ENCODE results near the gene ATP2B2. TPM values are rescaled to one million over a fixed set of nuclear protein-coding genes. Genes with fewer than 3 reads are reported as not detected.
A peak's percentile ranks its signal among the peaks of the same experiment; 100 is the strongest.

The ATP2B2 gene
- total RNA-seq, 1 experiment from 2014 or later: 0.21 TPM

DNA sequence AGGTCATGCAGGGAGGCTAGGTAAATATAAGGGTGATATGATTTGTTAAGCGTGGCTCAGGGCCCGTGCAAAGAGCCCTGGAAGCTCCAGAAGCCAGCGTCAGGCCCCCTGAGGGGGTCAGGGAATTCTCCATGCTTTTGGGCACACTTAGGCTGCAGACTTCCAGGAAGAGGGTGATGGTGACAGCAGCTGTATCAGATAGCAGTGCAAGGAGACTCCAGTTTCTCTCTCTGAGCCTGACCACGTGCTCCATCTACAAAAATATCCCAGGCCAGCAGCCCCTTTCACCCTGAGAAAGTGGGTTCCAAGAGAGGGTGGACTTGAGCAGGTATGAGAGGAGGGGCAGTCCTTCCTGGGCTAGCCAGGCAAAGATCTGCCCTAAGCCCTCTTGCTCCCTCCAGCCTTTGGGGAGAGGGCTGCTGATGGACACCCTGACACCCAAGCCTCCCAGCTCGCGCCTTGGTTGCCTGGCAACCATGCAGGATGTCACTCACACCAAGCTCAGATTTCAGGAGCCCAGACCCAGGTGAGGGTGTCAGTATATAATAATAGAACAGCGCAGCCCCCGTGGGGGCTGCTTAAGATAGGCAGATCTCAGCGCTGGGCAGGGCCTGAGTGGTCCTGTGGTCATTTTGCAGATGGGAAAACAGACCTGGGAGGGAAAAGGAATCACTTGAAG, 35.8 kb downstream of the ATP2B2 start:
- H3K27me3 ChIP-seq (ENCODE audit: control insufficient read depth, insufficient read depth, low read length): no peaks in the 10 kb centered on the region
- no peak overlapping the region for H3K4me3 ChIP-seq (ENCODE audit: insufficient read depth, low read depth, low read length)
- no peaks in the 10 kb centered on the region for H3K36me3 ChIP-seq (replicated peaks; ENCODE audit: control insufficient read depth, insufficient read depth, low read length)
- DNase-seq: no peak

DNA sequence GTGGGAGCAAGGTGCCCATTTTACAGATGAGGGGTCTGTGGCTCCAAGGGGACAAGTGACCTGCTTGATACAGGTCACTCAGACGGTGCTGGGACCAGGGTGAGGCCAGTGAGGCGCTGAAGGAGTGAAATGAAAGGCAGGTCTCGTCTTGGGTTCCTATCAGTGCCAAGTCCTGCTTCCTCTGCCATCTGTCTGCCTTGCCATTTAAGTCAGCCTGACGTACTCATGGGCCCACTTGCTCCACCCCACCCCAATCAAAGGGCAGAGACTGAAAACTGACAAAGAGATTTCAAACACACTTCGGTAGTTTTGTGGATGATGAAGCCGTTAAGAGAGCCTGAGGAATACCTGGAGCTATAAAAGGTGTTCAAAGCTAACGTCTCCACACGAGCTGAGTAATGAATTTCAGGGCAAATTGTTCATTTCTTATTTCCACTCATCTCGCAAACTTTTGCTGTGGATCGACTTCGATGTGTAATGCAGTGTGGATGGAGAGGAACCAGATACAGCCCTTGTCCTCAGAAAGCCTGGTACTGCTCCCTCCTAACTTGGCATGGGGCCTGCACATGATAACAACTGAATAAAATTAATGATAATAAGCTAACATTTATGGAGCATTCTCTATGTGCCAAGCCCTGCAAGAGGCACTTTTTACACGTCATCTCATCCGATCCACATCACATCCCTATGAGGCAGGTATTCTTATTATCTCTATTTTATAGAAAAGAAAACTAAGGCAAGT, 36.6 kb downstream of the ATP2B2 start:
- Histone ChIP-seq H3K4me3 (ENCODE audit: insufficient read depth, low read depth, low read length) (no peak overlapping the region), H3K36me3 (replicated peaks; ENCODE audit: control insufficient read depth, insufficient read depth, low read length) (no peaks in the 10 kb centered on the region), H3K27me3 (ENCODE audit: control insufficient read depth, insufficient read depth, low read length) (no peaks in the 10 kb centered on the region)
- DNase-seq: no peak

- Histone ChIP-seq H3K4me3 (ENCODE audit: insufficient read depth, low read depth, low read length) (no peak overlapping the region), H3K36me3 (replicated peaks; ENCODE audit: control insufficient read depth, insufficient read depth, low read length) (no peaks in the 10 kb centered on the region), H3K27me3 (ENCODE audit: control insufficient read depth, insufficient read depth, low read length) (no peaks in the 10 kb centered on the region)
- DNase-seq: no peak
Observed at GRCh38 chr3:10467904-10468612, 37.3 kb downstream of the ATP2B2 start.

- Histone ChIP-seq H3K36me3 (replicated peaks; ENCODE audit: control insufficient read depth, insufficient read depth, low read length) (no peaks in the 10 kb centered on the region), H3K4me3 (ENCODE audit: insufficient read depth, low read depth, low read length) (no peak overlapping the region), H3K27me3 (ENCODE audit: control insufficient read depth, insufficient read depth, low read length) (no peaks in the 10 kb centered on the region)
- no peak for DNase-seq
Observed at GRCh38 chr3:10467204-10467603, 38.2 kb downstream of the ATP2B2 start.

GRCh38 chr3:10466186-10466585, 39.2 kb downstream of the ATP2B2 start:
- no peaks in the 10 kb centered on the region for H3K27me3 ChIP-seq (ENCODE audit: control insufficient read depth, insufficient read depth, low read length)
- no peaks in the 10 kb centered on the region for H3K36me3 ChIP-seq (replicated peaks; ENCODE audit: control insufficient read depth, insufficient read depth, low read length)
- no peak for DNase-seq

GRCh38 chr3:10465161-10465560, 40.2 kb downstream of the ATP2B2 start:
- H3K27me3 ChIP-seq (ENCODE audit: control insufficient read depth, insufficient read depth, low read length): no peaks in the 10 kb centered on the region
- no peak for DNase-seq

More at GRCh38 chr3:10466186-10466585, 39.2 kb downstream of the ATP2B2 start:
- H3K4me3 ChIP-seq (ENCODE audit: insufficient read depth, low read depth, low read length): no peak overlapping the region

GRCh38 chr3:10463533-10464434, 41.6 kb downstream of the ATP2B2 start:
- Histone ChIP-seq H3K36me3 (replicated peaks; ENCODE audit: control insufficient read depth, insufficient read depth, low read length) (no peaks in the 10 kb centered on the region), H3K4me3 (ENCODE audit: insufficient read depth, low read depth, low read length) (no peak overlapping the region), H3K27me3 (ENCODE audit: control insufficient read depth, insufficient read depth, low read length) (no peaks in the 10 kb centered on the region)
- DNase-seq: no peak

More at GRCh38 chr3:10465161-10465560, 40.2 kb downstream of the ATP2B2 start:
- Histone ChIP-seq H3K36me3 (replicated peaks; ENCODE audit: control insufficient read depth, insufficient read depth, low read length) (no peaks in the 10 kb centered on the region), H3K4me3 (ENCODE audit: insufficient read depth, low read depth, low read length) (no peak overlapping the region)

DNA sequence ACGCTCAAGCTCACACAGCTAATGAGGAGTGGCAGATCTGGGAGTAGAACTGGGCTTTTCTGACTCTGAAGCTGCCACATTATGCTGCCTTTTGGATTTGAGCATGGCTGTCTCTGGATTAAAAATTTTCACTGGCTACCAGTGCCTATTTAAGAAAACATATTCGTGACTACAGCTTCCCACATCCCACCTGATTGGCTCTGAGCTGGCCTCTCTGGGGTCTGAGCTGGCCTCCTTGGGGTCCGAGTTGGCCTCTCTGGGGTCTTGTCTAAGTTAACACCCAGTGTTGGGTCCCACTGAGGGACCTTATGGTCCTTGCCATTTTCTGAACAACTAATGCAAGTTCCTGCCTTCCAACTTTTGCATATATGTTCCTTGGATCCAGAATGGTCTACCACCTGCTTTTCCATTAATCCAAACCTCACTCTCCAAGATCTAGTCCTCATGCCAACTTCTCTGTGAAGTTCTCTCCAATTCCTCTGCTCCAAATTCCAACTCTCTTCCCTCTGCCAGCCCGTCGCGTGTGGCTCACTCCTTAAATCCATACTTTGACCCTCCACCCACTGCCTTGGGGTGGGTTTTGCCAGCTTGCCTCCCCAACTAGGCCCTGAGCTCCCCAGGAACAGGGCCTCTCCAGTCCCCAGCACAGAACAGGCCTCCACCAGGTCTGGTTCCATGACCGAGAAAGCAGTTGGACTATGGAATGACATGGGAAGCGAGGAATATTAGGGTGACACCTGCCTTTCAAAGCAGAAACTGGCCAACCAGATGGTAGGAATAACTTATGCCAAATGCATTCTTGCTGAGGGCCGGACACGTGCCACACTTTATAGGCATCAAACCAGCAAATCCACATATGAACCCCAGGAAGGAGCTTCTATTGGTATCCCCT, 42.5 kb downstream of the ATP2B2 start:
- DNase-seq: no peak
- no peak overlapping the region for H3K4me3 ChIP-seq (ENCODE audit: insufficient read depth, low read depth, low read length)
- no peaks in the 10 kb centered on the region for H3K27me3 ChIP-seq (ENCODE audit: control insufficient read depth, insufficient read depth, low read length)
- H3K36me3 ChIP-seq (replicated peaks; ENCODE audit: control insufficient read depth, insufficient read depth, low read length): no peaks in the 10 kb centered on the region

DNA sequence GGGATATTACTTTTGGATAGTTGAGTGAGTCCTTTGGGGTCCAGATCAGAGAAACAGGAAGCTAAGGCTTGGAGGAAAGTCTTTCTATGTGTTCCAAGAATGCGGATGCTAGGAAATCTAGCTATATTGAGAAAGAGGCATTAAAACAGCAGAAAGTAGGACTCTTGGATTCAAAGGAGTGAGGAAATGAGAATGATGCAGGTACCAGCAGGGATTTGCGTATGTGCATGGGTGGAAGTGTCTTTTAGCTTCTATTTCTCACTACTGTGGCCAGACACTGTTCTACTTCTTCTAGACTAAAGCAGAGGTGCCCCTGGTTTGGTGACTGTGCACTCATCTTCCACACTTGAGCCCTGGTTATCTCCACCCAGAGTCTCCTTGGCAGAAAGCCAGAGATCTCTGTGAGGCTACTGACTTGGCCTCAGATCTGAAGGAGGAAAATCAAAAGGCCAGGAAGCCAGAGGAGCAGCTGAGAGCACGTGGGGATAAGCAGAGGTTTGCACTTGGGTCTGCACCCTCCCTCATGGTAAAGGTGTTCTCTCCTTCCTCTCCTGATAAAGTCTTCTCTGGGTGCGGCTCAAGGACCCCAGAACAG, 44.3 kb downstream of the ATP2B2 start:
- no peak for DNase-seq
- H3K4me3 ChIP-seq (ENCODE audit: insufficient read depth, low read depth, low read length): no peak overlapping the region
- H3K36me3 ChIP-seq (replicated peaks; ENCODE audit: control insufficient read depth, insufficient read depth, low read length): no peaks in the 10 kb centered on the region
- H3K27me3 ChIP-seq (ENCODE audit: control insufficient read depth, insufficient read depth, low read length): no peaks in the 10 kb centered on the region

DNA sequence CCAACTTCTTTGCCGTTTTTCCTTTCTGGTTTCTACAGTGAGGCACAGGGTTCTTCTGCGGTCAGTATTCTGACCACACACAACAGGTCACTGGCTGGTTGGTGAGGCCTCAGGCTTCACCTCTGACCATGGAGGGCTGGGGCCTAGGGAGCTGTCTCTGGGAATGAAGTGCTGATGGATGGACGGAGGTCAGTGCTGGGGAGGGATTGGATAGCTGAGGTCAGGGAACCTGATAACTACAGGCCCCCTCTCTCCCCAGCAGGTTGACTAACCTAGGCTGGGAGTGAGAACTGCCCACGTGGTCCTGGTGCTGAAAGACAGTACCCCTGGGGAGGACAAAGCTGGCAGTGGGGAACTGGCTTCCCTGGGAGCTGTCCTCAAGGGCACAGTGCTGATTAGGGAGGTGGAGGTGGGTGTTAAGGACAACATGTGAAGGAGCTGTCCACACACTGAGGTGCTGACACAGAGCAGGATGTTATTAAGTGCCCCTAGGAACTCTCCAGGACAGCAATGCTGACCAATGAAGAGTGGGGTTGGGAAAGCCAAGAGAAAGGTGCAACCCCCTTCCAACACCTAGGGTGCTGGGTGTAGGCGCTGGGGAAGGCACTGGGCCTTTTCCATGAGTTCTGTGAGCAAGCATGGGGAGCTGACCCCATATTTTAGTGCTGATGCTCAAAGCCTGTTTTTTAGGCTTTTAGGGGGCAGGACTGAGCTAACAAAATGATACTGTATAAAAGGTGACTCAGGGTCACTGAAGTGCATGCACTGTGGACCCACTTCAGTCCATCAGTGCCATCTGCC, 45.2 kb downstream of the ATP2B2 start:
- Histone ChIP-seq H3K36me3 (replicated peaks; ENCODE audit: control insufficient read depth, insufficient read depth, low read length) (no peaks in the 10 kb centered on the region), H3K4me3 (ENCODE audit: insufficient read depth, low read depth, low read length) (no peak overlapping the region), H3K27me3 (ENCODE audit: control insufficient read depth, insufficient read depth, low read length) (no peaks in the 10 kb centered on the region)
- peak; percentile 95 for DNase-seq

- H3K36me3 ChIP-seq (replicated peaks; ENCODE audit: control insufficient read depth, insufficient read depth, low read length): no peaks in the 10 kb centered on the region
- DNase-seq: no peak
- H3K4me3 ChIP-seq (ENCODE audit: insufficient read depth, low read depth, low read length): no peak overlapping the region
- no peaks in the 10 kb centered on the region for H3K27me3 ChIP-seq (ENCODE audit: control insufficient read depth, insufficient read depth, low read length)
Observed at GRCh38 chr3:10457560-10457959, 47.8 kb downstream of the ATP2B2 start.

DNA sequence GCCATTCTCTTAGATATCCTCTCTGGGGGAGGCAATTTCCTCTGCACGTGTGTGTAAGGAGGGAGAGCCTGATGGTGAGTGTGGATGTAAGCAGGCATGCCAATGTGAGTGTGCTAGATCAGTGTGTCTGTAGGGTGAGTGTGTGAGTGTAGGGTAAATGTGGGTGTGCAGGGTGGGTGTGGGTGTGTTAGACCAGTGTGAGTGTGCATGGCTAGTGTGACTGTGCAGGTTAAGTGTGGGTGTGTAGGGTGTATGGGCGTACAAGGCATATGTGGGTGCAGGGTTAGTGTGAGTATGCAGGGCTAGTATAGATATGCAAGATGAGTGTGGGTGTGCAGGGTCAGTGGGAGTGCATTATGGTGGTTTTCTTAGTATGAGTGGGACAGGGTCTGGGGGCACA, 48.4 kb downstream of the ATP2B2 start:
- no peak for DNase-seq
- Histone ChIP-seq H3K27me3 (ENCODE audit: control insufficient read depth, insufficient read depth, low read length) (no peaks in the 10 kb centered on the region), H3K36me3 (replicated peaks; ENCODE audit: control insufficient read depth, insufficient read depth, low read length) (no peaks in the 10 kb centered on the region), H3K4me3 (ENCODE audit: insufficient read depth, low read depth, low read length) (no peak overlapping the region)

Measured in H7 (cell line).